Measurements from ENCODE around the gene CHST15. TPM values are rescaled to one million over a fixed set of nuclear protein-coding genes. Genes with fewer than 3 reads are reported as not detected.
A peak's percentile ranks its signal among the peaks of the same experiment; 100 is the strongest.

Gene CHST15
- total and polyA plus RNA-seq, 2 of the 13 experiments (the other 11 are each of a cell fraction or from before 2014, with no cell fraction given), result 1.4 to 94.7 TPM

DNA sequence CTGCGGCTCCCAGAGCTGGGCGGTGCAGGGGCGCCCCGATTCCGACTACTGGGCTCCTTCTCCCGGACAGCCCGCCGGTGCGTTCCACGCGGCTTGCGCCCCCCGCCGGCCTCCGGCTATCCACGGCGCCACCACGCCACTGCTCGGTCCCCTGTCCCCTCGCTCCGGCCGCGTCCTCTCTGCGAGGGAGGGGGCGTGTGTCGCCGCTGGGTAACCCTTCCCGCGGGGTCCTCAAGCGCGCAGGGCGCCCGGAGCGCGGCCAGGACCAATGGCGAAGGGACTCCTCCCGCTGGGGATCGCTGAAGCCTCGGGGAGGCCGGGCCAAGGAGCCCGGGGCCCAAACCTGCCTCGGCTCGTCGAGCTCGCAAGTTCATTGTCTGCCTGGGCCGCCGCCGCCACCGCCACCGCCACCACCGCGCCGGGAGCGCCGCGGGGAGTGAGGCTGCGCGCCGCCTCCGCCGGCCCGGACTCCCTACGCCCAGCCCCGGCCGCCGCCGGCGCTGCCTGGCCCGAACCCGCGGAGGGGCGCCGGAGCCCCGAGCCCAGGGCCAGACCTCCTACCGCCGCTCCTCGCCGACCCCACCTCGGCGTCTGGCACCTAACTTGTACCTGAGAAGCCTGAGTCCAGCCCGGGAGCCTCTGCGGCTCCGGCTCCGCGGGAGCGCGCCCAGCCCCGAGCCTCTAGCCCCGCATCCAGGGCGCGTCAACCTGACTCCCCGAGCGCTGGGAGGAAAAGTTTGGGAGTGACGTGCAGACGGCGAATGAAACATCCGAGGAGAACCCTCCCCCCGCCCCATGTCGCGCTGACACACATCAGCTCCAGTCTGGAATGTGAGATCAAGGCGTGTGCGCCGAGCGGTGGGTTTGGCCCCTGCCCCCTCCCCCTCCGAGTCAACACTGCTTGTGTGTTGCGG lies at the start of gene CHST15 (continued):
- TF ChIP-seq DNMT1 (CRISPR knock-in tag; IDR thresholded peaks at IDR 0.05), result no peak
- no peak for TF ChIP-seq ATAD3A (CRISPR knock-in tag; IDR thresholded peaks at IDR 0.05)
- 0 out of 2 replicates have a peak, but pooled peaks have one; percentile 45 for TF ChIP-seq ZNF670 (CRISPR knock-in tag; IDR thresholded peaks at IDR 0.05; ENCODE audit: borderline replicate concordance)
- TF ChIP-seq ETV6 (CRISPR knock-in tag; conservative IDR thresholded peaks at IDR 0.05), result no peak
- TF ChIP-seq TSC22D2 (CRISPR knock-in tag; IDR thresholded peaks at IDR 0.05; ENCODE audit: borderline replicate concordance), result no peak
- TF ChIP-seq FOXO1 (CRISPR knock-in tag; IDR thresholded peaks at IDR 0.05), result peak; percentile 67; the same call in 1 of the 2 replicates
- TF ChIP-seq NFKB2 (CRISPR knock-in tag; IDR thresholded peaks at IDR 0.05; ENCODE audit: borderline replicate concordance), result peak; percentile 14; the same call in 1 of the 2 replicates
- no peak for TF ChIP-seq SMAD9 (CRISPR knock-in tag; IDR thresholded peaks at IDR 0.05)
- no peak for TF ChIP-seq HNRNPK (IDR thresholded peaks at IDR 0.05; ENCODE audit: low read depth, low read length, poor library complexity, severe bottlenecking)
- no peak for TF ChIP-seq ZNF318 (CRISPR knock-in tag; IDR thresholded peaks at IDR 0.05)
- TF ChIP-seq IKZF1 (IDR thresholded peaks at IDR 0.05), result no peak
- TF ChIP-seq ZKSCAN5 (CRISPR knock-in tag; IDR thresholded peaks at IDR 0.05), result no peak
- TF ChIP-seq ZNF768 (CRISPR knock-in tag; IDR thresholded peaks at IDR 0.05), result peak; percentile 44; the same call in 1 of the 2 replicates
- 0 out of 2 replicates have a peak, but pooled peaks have one; percentile 27 for TF ChIP-seq KDM6A (CRISPR knock-in tag; IDR thresholded peaks at IDR 0.05; ENCODE audit: low read depth)
- TF ChIP-seq RFXAP (CRISPR knock-in tag; IDR thresholded peaks at IDR 0.05; ENCODE audit: borderline replicate concordance), result no peak
- no peak for TF ChIP-seq ZNF7 (CRISPR knock-in tag; IDR thresholded peaks at IDR 0.05)
- peak; percentile 38; the same call in 1 of the 2 replicates for TF ChIP-seq MYC (CRISPR knock-in tag; IDR thresholded peaks at IDR 0.05; ENCODE audit: borderline replicate concordance)
- TF ChIP-seq, protein P1, sequence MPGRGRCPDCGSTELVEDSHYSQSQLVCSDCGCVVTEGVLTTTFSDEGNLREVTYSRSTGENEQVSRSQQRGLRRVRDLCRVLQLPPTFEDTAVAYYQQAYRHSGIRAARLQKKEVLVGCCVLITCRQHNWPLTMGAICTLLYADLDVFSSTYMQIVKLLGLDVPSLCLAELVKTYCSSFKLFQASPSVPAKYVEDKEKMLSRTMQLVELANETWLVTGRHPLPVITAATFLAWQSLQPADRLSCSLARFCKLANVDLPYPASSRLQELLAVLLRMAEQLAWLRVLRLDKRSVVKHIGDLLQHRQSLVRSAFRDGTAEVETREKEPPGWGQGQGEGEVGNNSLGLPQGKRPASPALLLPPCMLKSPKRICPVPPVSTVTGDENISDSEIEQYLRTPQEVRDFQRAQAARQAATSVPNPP (CRISPR knock-in tag; IDR thresholded peaks at IDR 0.05), result no peak
- no peak for TF ChIP-seq CAMTA2 (CRISPR knock-in tag; IDR thresholded peaks at IDR 0.05; ENCODE audit: borderline replicate concordance)
- TF ChIP-seq SPEN (CRISPR knock-in tag; IDR thresholded peaks at IDR 0.05; ENCODE audit: low read depth), result peak; percentile 60

Data from HepG2 (cell line).